ENCODE results near the gene UBTF.

Gene UBTF

DNA sequence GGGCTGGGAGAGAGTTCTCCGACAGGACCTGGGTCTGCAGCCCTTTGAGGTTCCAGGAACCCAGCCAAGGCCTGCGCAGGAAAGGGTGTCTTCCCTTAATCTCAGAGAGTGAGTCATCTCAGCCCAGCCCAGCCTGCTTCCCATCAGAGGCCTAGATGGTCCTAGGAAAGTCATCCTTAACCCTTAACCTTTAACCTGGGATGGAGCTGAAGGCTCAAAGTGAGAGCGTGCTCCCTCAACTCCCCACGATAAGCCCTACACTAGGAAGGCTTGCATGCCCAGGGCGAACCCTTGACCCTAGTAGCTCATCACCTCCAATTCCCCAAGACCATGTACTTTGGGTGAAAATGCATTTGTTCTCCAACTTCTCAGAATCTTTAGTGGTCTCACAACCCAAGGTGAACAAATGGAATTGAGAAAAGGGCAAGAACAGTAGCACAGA is 15.0 kb downstream of the UBTF start:
- peak; percentile 40 for DNase-seq (ENCODE audit: low read depth)
- no peak overlapping the region for H3K4me3 ChIP-seq (ENCODE audit: low read depth, low read length)
- TF ChIP-seq, protein P1, sequence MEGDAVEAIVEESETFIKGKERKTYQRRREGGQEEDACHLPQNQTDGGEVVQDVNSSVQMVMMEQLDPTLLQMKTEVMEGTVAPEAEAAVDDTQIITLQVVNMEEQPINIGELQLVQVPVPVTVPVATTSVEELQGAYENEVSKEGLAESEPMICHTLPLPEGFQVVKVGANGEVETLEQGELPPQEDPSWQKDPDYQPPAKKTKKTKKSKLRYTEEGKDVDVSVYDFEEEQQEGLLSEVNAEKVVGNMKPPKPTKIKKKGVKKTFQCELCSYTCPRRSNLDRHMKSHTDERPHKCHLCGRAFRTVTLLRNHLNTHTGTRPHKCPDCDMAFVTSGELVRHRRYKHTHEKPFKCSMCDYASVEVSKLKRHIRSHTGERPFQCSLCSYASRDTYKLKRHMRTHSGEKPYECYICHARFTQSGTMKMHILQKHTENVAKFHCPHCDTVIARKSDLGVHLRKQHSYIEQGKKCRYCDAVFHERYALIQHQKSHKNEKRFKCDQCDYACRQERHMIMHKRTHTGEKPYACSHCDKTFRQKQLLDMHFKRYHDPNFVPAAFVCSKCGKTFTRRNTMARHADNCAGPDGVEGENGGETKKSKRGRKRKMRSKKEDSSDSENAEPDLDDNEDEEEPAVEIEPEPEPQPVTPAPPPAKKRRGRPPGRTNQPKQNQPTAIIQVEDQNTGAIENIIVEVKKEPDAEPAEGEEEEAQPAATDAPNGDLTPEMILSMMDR (IDR thresholded peaks at IDR 0.05; ENCODE audit: low read depth, low read length), result no peak
- TF ChIP-seq MYC (IDR thresholded peaks at IDR 0.05; ENCODE audit: low read depth, low read length), result no peak
- TF ChIP-seq, protein P2, sequence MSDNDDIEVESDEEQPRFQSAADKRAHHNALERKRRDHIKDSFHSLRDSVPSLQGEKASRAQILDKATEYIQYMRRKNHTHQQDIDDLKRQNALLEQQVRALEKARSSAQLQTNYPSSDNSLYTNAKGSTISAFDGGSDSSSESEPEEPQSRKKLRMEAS (IDR thresholded peaks at IDR 0.05; ENCODE audit: low read depth, low read length), result no peak
- no peak for TF ChIP-seq POLR2A (IDR thresholded peaks at IDR 0.05; ENCODE audit: extremely low read depth, insufficient read length)

DNA sequence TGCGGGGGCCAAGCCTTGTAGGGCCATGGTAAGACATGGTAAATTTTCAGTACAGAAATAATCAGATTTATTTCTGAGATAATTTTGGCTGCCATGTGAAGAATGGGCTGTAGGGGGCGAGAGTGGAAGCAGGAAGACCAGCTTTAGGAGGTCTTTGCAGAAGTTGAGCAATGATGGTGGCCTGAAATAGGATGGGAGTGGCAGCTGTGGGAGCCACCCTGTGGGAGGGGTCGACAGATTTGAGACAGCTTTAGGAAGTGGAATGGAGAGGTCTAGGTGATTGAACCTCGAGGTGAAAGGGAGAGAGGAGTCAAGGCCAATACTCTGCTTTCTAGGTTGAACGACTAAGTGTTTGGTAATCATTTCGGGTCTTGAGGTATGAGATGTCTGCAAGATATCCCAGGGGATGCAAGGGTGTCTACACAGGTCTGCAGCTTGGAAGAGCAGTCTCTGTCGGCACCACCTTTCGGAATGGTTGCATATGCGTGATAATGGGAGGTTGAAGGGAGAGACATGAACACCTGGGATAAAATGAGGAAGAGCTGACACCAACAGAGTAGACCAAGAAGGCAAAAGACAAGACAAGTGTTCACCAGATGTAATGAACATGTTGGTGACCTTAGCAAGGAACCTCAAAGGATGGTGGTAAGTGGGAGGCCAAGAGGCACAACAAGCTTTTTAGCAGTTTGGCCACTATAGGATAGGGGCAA is 15.6 kb downstream of the UBTF start:
- TF ChIP-seq, protein P1 (IDR thresholded peaks at IDR 0.05; ENCODE audit: low read depth, low read length), result peak; percentile 75
- TF ChIP-seq MYC (IDR thresholded peaks at IDR 0.05; ENCODE audit: low read depth, low read length) (peak; percentile 47; the same call in 1 of the 2 replicates), POLR2A (IDR thresholded peaks at IDR 0.05; ENCODE audit: extremely low read depth, insufficient read length) (no peak)
- TF ChIP-seq, protein P2 (IDR thresholded peaks at IDR 0.05; ENCODE audit: low read depth, low read length), result peak; percentile 76
- peak; percentile 94 for DNase-seq (ENCODE audit: low read depth)
- no peak overlapping the region for H3K4me3 ChIP-seq (ENCODE audit: low read depth, low read length)

DNA sequence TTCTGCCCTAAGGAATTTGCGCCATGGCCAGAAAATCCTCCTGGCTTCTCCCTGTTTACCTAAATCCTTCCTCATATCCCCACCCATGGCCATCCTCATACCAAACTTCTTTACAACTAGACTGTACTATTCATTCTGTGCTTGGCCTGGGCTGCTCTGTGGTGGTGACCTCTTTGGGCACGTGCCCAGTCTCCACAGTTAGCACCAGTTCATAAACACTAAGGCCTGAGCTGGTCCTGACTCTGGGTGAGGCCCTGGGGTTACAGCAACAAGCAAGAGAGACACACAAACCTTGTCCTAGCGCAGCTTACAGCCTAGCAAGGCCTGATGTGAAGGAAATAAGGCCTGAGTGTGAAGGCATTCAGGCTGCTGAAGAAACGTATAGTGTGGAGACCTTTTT is 16.7 kb downstream of the UBTF start:
- no peak overlapping the region for H3K4me3 ChIP-seq (ENCODE audit: low read depth, low read length)
- no peak for TF ChIP-seq MYC (IDR thresholded peaks at IDR 0.05; ENCODE audit: low read depth, low read length)
- TF ChIP-seq, protein P1 (IDR thresholded peaks at IDR 0.05; ENCODE audit: low read depth, low read length), result no peak
- TF ChIP-seq POLR2A (IDR thresholded peaks at IDR 0.05; ENCODE audit: extremely low read depth, insufficient read length), result no peak
- TF ChIP-seq, protein P2 (IDR thresholded peaks at IDR 0.05; ENCODE audit: low read depth, low read length), result no peak
- no peak for DNase-seq (ENCODE audit: low read depth)

DNA sequence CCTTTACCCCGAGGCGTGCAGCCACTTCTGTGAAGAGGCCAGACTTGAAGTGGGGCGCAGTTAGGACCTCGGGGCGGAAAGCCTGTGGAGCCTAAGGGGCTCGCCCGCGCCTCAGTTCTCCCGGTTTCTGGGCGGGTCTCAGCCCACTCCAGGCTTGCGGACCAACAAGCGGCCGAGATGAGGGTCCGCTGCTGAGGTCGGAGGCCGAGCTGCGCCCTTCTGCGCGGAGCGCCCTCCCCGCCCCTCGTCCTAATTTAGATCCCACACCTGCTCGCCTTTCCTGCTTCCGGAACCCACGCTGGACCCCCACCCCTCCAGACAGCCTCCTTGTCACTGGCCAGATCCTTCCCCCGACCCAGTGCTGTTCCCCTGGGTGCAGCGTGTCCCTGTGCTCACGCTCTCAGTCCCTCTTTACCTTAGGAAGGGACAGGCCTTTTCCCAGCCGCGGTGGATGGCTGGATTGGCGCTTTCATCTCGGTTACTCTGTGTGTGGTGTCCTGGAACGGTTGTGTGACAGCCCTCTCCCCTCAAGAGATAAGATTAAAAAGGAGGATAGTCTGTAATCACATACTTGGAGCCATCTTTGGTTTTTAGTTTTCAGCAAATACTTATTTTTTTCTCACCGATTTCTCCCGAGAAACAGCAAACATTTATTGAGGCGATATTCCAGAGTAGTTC is 18.9 kb downstream of the UBTF start:
- TF ChIP-seq POLR2A (IDR thresholded peaks at IDR 0.05; ENCODE audit: extremely low read depth, insufficient read length) (peak; percentile 36), MYC (IDR thresholded peaks at IDR 0.05; ENCODE audit: low read depth, low read length) (peak; percentile 47; the same call in 1 of the 2 replicates)
- TF ChIP-seq, protein P1 (IDR thresholded peaks at IDR 0.05; ENCODE audit: low read depth, low read length), result no peak
- peak overlapping the region; percentile 62 for H3K4me3 ChIP-seq (ENCODE audit: low read depth, low read length)
- DNase-seq (ENCODE audit: low read depth), result no peak

DNA sequence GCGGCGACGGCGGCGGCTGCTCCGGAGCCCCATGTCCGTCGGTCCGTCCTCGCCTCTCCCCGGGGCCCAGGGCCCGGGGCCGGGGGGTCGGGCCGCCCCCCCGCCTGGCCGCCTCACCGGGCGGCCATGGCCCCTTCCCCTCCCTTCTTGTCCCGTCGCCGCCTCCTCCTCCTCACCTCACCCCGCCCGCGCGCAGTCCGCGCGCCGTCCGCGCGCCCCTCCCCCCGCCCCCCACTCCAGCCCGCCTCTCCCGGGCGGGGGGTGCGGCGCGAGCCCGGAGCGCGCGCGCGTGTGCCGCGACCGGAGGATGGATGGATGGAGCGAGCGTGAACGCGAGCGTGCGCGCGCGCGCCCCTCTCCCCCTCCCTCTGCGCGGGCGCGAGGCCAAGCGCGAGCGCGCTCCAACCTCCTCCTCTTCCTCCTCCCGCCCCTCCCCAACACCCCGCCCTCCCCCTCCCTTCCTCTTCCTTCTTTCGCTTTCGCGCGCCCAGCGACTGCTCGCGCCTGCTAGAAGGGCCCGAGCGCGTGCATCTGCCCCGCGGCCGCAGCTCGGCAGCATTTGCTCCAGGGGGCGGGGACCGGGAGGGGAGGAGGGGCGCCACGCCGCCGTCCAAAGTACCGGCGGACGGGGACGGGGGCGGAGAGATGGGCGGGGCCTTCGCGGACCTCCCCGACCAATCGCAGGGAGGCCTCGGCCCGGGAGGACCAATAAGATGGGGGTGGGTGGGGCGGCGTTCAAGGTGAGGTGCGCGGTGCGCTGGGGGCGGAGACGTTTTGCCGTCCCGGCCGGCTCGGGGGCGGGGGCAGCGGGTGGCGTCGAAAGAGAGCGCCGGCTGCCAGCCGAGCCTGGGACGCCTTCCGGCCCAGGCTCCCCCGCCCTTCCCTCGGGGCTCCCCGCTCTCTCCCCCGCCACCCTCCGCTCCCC is 19.7 kb downstream of the UBTF start, which contains the start of gene ATXN7L3:
ATXN7L3 (minus strand) TSS at position 332 of the 925 bp plus-strand sequence. CDS start 1,814 bp downstream, outside the sequence.
- TF ChIP-seq, protein P1 (IDR thresholded peaks at IDR 0.05; ENCODE audit: low read depth, low read length), result no peak
- TF ChIP-seq, protein P2 (IDR thresholded peaks at IDR 0.05; ENCODE audit: low read depth, low read length), result peak; percentile 57
- no peak for TF ChIP-seq POLR2A (IDR thresholded peaks at IDR 0.05; ENCODE audit: extremely low read depth, insufficient read length)
- peak; percentile 65 for TF ChIP-seq MYC (IDR thresholded peaks at IDR 0.05; ENCODE audit: low read depth, low read length)
- DNase-seq (ENCODE audit: low read depth), result peak; percentile 99
- H3K4me3 ChIP-seq (ENCODE audit: low read depth, low read length), result peak within 1 kb of the TSS; percentile 78

All from NB4 (cell line).